LNCAP (cell line): ENCODE data around the gene SCUBE2.

Experiments
- CTCF ChIP-seq: fragments of 450-650 bp; IDR thresholded peaks from 2 replicates; pipeline ENCODE4 v1.5.1; 2017; ENCODE audit warnings: mild to moderate bottlenecking

The SCUBE2 gene

GRCh38 chr11:9091044-9091922, at the start of gene SCUBE2:
TSS of gene SCUBE2 (minus strand) at chr11:9091599. CDS start at chr11:9091528, 71 bp downstream.
- no peak for TF ChIP-seq CTCF

- TF ChIP-seq CTCF, result no peak
Observed at GRCh38 chr11:9141186-9141585, 49.8 kb upstream of the SCUBE2 start.

- TF ChIP-seq CTCF, result no peak
Observed at GRCh38 chr11:9139628-9140357, 48.4 kb upstream of the SCUBE2 start.

GRCh38 chr11:9138612-9139579, 47.5 kb upstream of the SCUBE2 start:
- TF ChIP-seq CTCF, result no peak

- TF ChIP-seq CTCF, result peak; percentile 48; the same call in 1 of the 2 replicates
Observed at GRCh38 chr11:9138133-9138453, 46.7 kb upstream of the SCUBE2 start.

- TF ChIP-seq CTCF, result peak; percentile 99
Observed at GRCh38 chr11:9137293-9138132, 46.1 kb upstream of the SCUBE2 start.
